WERI-Rb-1 (cell line): ENCODE measurements around the gene FAM3D.
"Not testable (repeated sequence)": the region's sequence is repeated elsewhere in the genome, so short reads cannot be mapped to it uniquely, and the experiment has no call there.

Source experiments
- DNase-seq: peaks from one replicate; pipeline ENCODE4 v3.0.0-alpha.2; 2020
- H3K27ac ChIP-seq: fragments of 250-450 bp; sonication (Bioruptor Pico); 2 replicates; pipeline ENCODE4 v1.5.1; 2020; ENCODE audit warnings: mild to moderate bottlenecking, moderate library complexity
- H3K27me3 ChIP-seq: fragments of 250-450 bp; sonication (Bioruptor Pico); 2 replicates; pipeline ENCODE4 v1.5.1; 2021; ENCODE audit warnings: mild to moderate bottlenecking, low read depth, moderate library complexity; ENCODE audit not compliant: insufficient read depth, severe bottlenecking
- H3K36me3 ChIP-seq: fragments of 250-450 bp; sonication (Bioruptor Pico); 2 replicates; pipeline ENCODE4 v1.5.1; 2020; ENCODE audit warnings: mild to moderate bottlenecking, moderate library complexity
- H3K4me3 ChIP-seq: 2 replicates; pipeline ENCODE4 v1.5.1; 2011; ENCODE audit warnings: low read depth, mild to moderate bottlenecking, control low read depth, low read length
- H3K9me3 ChIP-seq: fragments of 250-450 bp; sonication (Bioruptor Pico); 2 replicates; pipeline ENCODE4 v1.5.1; 2021; ENCODE audit warnings: mild to moderate bottlenecking, moderate library complexity; ENCODE audit not compliant: severe bottlenecking
- TF ChIP-seq, protein P1 (sequence below): IDR thresholded peaks from 2 replicates; pipeline ENCODE4 v1.5.1; 2011; ENCODE audit warnings: low read depth, mild to moderate bottlenecking, control low read depth, inconsistent platforms, low read length

Gene FAM3D

GRCh38 chr3:58679446-58679845, 12.9 kb upstream of the FAM3D start:
- Histone ChIP-seq H3K27ac (no peak overlapping the region), H3K4me3 (no peak overlapping the region), H3K9me3 (no peaks in the 10 kb centered on the region), H3K27me3 (peaks cover 22% of the 10 kb centered on the region), H3K36me3 (no peaks in the 10 kb centered on the region)
- no peak for DNase-seq
- TF ChIP-seq, protein P1, sequence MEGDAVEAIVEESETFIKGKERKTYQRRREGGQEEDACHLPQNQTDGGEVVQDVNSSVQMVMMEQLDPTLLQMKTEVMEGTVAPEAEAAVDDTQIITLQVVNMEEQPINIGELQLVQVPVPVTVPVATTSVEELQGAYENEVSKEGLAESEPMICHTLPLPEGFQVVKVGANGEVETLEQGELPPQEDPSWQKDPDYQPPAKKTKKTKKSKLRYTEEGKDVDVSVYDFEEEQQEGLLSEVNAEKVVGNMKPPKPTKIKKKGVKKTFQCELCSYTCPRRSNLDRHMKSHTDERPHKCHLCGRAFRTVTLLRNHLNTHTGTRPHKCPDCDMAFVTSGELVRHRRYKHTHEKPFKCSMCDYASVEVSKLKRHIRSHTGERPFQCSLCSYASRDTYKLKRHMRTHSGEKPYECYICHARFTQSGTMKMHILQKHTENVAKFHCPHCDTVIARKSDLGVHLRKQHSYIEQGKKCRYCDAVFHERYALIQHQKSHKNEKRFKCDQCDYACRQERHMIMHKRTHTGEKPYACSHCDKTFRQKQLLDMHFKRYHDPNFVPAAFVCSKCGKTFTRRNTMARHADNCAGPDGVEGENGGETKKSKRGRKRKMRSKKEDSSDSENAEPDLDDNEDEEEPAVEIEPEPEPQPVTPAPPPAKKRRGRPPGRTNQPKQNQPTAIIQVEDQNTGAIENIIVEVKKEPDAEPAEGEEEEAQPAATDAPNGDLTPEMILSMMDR: no peak

DNA sequence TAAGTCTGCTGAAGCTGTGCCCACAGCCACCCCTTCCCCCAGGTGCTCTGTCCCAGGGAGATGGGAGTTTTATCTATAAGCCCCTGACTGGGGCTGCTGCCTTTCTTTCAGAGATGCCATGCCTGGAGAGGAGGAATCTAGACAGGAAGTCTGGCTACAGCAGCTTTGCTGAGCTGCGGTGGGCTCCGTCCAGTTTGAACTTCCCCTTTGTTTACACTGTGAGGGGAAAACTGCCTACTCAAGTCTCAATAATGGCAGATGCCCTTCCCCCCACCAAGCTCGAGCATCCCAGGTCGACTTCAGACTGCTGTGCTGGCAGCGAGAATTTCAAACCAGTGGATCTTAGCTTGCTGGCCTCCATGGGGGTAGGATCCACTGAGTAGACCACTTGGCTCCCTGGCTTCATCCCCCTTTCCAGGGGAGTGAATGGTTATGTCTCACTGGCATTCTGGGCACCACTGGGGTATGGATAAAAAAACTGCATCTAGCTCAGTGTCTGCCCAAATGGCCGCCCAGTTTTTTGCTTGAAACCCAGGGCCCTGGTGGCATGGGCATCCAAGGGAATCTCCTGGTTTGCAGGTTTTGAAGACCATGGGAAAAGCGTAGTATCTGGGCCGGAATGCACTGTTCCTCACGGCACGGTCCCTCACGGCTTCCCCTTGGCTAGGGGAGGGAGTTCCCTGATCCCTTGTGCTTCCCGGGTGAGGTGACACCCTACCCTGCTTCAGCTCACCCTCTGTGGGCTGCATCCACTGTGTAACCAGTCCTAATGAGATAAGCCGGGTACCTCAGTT, 11.8 kb upstream of the FAM3D start:
- not testable (repeated sequence) for H3K9me3 ChIP-seq, H3K36me3 ChIP-seq, DNase-seq, H3K4me3 ChIP-seq, H3K27ac ChIP-seq
- H3K27me3 ChIP-seq: peaks cover 22% of the 10 kb centered on the region

DNA sequence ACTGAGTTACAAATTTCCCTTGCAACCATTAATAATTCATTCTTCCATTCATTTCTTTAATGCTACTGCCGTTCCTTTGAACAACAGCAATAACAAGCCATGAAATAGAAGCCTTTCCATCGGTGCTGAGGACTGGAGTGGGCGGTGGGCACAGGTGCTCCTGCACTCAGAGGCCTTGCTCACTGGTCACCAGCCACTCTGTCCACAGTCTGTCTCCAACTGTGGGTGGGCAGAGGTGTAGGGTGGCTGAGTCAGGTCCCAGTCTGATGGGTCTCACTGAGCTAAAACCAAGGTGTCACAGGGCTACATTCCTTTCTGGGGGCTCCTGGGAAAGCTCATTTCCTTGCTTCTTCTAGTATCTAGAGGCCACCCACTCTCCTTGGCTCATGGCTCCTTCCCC, 6.3 kb upstream of the FAM3D start:
- DNase-seq: no peak

GRCh38 chr3:58672451-58672850, 5.9 kb upstream of the FAM3D start:
- TF ChIP-seq, protein P1: no peak
- H3K27ac ChIP-seq: no peak overlapping the region
- DNase-seq: no peak
- H3K27me3 ChIP-seq: no peaks in the 10 kb centered on the region
- H3K4me3 ChIP-seq: no peak overlapping the region
- H3K36me3 ChIP-seq: no peaks in the 10 kb centered on the region
- H3K9me3 ChIP-seq: no peaks in the 10 kb centered on the region

More for the DNA sequence above, 6.3 kb upstream of the FAM3D start:
- no peaks in the 10 kb centered on the region for H3K27me3 ChIP-seq
- TF ChIP-seq, protein P1: no peak
- no peak overlapping the region for H3K27ac ChIP-seq
- H3K36me3 ChIP-seq: no peaks in the 10 kb centered on the region
- H3K4me3 ChIP-seq: no peak overlapping the region
- H3K9me3 ChIP-seq: no peaks in the 10 kb centered on the region

GRCh38 chr3:58670506-58671135, 4.0 kb upstream of the FAM3D start:
- TF ChIP-seq, protein P1: no peak

DNA sequence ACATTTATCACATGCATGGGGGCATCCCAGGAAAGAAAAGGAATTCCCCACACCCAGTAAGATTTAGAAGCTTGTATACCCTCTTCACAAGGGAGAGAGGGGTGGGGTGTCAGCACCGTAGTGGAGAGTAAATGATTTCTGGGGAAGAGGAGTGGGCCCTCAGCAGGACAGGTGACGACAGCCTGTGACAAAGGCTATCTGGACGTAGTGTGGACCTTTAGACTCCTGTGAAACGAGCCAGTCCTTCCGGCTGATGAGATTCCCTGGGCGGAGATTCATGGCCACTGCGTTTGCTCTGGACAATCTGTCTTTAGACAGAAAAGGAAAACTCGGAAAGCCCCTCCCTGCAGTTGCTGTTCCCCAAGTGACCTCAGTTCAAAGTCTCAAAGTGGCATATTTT, 1.7 kb upstream of the FAM3D start:
- Histone ChIP-seq H3K4me3 (no peak overlapping the region), H3K27me3 (no peaks in the 10 kb centered on the region), H3K9me3 (no peaks in the 10 kb centered on the region), H3K36me3 (no peaks in the 10 kb centered on the region), H3K27ac (no peak overlapping the region)
- TF ChIP-seq, protein P1: no peak
- no peak for DNase-seq

More at GRCh38 chr3:58670506-58671135, 4.0 kb upstream of the FAM3D start:
- no peaks in the 10 kb centered on the region for H3K36me3 ChIP-seq
- no peak for DNase-seq
- no peak overlapping the region for H3K4me3 ChIP-seq
- H3K27ac ChIP-seq: no peak overlapping the region
- no peaks in the 10 kb centered on the region for H3K27me3 ChIP-seq
- H3K9me3 ChIP-seq: no peaks in the 10 kb centered on the region
